ENCODE measurements around the gene DEDD. TPM values are rescaled to one million over a fixed set of nuclear protein-coding genes. Genes with fewer than 3 reads are reported as not detected.
A peak's percentile ranks its signal among the peaks of the same experiment; 100 is the strongest.

DEDD gene
- total and polyA plus RNA-seq, 2 of the 13 experiments (the other 11 are each of a cell fraction or from before 2014, with no cell fraction given) = 12.6 to 27.8 TPM

DNA sequence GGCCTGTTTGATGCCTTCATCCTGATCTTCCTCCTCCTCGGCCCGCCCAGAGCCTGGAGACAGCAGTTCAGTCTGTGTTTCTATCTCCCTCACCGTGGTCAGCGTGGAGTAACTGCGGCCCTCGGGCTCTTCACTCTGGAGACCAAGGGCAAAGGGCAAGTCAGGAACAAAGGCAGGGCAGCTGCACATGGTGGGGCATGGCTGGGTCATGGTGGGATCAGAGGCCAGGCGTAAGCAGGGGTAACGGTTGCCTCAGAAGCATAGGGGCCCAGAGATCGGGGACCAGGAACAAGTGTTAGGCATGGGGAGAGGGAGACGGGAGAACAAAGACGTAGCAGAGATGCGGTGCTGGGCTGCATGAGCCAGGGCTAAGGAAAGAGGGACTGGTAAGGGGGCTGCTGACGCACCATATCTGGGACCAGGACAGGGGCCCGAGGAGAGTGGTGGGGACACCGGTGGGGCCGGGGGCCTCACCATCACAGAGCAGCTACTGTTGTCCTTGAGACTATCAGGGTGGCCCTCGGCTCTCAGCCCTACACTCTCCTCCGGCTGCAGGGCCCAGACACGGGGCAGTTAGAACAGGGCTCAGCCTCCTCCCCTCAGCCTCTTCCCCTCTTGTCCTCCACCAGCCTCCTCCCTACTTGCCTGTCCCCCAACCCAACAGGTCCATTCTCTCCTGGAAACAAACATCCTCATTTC lies 59.6 kb downstream of the DEDD start (continued):
- TF ChIP-seq SALL2 (CRISPR knock-in tag; IDR thresholded peaks at IDR 0.05) (no peak), IRX3 (CRISPR knock-in tag; IDR thresholded peaks at IDR 0.05; ENCODE audit: borderline replicate concordance, low read depth) (no peak), ZKSCAN1 (IDR thresholded peaks at IDR 0.05; ENCODE audit: low read length) (no peak), ZFP36L2 (CRISPR knock-in tag; IDR thresholded peaks at IDR 0.05) (no peak), HNRNPL (IDR thresholded peaks at IDR 0.05; ENCODE audit: low read depth, low read length) (0 out of 2 replicates have a peak, but pooled peaks have one; percentile 56), NFATC3 (CRISPR knock-in tag; IDR thresholded peaks at IDR 0.05) (no peak), SNAPC2 (CRISPR knock-in tag; IDR thresholded peaks at IDR 0.05) (no peak), NCOR1 (IDR thresholded peaks at IDR 0.05; ENCODE audit: borderline replicate concordance, low read length) (0 out of 2 replicates have a peak, but pooled peaks have one; percentile 24), YEATS4 (CRISPR knock-in tag; IDR thresholded peaks at IDR 0.05; ENCODE audit: borderline replicate concordance) (peak; percentile 37; the same call in 1 of the 2 replicates)
- TF ChIP-seq, protein P1, sequence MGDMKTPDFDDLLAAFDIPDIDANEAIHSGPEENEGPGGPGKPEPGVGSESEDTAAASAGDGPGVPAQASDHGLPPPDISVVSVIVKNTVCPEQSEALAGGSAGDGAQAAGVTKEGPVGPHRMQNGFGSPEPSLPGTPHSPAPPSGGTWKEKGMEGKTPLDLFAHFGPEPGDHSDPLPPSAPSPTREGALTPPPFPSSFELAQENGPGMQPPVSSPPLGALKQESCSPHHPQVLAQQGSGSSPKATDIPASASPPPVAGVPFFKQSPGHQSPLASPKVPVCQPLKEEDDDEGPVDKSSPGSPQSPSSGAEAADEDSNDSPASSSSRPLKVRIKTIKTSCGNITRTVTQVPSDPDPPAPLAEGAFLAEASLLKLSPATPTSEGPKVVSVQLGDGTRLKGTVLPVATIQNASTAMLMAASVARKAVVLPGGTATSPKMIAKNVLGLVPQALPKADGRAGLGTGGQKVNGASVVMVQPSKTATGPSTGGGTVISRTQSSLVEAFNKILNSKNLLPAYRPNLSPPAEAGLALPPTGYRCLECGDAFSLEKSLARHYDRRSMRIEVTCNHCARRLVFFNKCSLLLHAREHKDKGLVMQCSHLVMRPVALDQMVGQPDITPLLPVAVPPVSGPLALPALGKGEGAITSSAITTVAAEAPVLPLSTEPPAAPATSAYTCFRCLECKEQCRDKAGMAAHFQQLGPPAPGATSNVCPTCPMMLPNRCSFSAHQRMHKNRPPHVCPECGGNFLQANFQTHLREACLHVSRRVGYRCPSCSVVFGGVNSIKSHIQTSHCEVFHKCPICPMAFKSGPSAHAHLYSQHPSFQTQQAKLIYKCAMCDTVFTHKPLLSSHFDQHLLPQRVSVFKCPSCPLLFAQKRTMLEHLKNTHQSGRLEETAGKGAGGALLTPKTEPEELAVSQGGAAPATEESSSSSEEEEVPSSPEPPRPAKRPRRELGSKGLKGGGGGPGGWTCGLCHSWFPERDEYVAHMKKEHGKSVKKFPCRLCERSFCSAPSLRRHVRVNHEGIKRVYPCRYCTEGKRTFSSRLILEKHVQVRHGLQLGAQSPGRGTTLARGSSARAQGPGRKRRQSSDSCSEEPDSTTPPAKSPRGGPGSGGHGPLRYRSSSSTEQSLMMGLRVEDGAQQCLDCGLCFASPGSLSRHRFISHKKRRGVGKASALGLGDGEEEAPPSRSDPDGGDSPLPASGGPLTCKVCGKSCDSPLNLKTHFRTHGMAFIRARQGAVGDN (CRISPR knock-in tag; IDR thresholded peaks at IDR 0.05) = peak; percentile 84
- TF ChIP-seq, protein P2, sequence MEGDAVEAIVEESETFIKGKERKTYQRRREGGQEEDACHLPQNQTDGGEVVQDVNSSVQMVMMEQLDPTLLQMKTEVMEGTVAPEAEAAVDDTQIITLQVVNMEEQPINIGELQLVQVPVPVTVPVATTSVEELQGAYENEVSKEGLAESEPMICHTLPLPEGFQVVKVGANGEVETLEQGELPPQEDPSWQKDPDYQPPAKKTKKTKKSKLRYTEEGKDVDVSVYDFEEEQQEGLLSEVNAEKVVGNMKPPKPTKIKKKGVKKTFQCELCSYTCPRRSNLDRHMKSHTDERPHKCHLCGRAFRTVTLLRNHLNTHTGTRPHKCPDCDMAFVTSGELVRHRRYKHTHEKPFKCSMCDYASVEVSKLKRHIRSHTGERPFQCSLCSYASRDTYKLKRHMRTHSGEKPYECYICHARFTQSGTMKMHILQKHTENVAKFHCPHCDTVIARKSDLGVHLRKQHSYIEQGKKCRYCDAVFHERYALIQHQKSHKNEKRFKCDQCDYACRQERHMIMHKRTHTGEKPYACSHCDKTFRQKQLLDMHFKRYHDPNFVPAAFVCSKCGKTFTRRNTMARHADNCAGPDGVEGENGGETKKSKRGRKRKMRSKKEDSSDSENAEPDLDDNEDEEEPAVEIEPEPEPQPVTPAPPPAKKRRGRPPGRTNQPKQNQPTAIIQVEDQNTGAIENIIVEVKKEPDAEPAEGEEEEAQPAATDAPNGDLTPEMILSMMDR (CRISPR knock-in tag; IDR thresholded peaks at IDR 0.05) = 0 out of 2 replicates have a peak, but pooled peaks have one; percentile 6
- TF ChIP-seq, protein P3, sequence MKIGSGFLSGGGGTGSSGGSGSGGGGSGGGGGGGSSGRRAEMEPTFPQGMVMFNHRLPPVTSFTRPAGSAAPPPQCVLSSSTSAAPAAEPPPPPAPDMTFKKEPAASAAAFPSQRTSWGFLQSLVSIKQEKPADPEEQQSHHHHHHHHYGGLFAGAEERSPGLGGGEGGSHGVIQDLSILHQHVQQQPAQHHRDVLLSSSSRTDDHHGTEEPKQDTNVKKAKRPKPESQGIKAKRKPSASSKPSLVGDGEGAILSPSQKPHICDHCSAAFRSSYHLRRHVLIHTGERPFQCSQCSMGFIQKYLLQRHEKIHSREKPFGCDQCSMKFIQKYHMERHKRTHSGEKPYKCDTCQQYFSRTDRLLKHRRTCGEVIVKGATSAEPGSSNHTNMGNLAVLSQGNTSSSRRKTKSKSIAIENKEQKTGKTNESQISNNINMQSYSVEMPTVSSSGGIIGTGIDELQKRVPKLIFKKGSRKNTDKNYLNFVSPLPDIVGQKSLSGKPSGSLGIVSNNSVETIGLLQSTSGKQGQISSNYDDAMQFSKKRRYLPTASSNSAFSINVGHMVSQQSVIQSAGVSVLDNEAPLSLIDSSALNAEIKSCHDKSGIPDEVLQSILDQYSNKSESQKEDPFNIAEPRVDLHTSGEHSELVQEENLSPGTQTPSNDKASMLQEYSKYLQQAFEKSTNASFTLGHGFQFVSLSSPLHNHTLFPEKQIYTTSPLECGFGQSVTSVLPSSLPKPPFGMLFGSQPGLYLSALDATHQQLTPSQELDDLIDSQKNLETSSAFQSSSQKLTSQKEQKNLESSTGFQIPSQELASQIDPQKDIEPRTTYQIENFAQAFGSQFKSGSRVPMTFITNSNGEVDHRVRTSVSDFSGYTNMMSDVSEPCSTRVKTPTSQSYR (CRISPR knock-in tag; IDR thresholded peaks at IDR 0.05; ENCODE audit: borderline replicate concordance) = 0 out of 2 replicates have a peak, but pooled peaks have one; percentile 18
- TF ChIP-seq, protein P4, sequence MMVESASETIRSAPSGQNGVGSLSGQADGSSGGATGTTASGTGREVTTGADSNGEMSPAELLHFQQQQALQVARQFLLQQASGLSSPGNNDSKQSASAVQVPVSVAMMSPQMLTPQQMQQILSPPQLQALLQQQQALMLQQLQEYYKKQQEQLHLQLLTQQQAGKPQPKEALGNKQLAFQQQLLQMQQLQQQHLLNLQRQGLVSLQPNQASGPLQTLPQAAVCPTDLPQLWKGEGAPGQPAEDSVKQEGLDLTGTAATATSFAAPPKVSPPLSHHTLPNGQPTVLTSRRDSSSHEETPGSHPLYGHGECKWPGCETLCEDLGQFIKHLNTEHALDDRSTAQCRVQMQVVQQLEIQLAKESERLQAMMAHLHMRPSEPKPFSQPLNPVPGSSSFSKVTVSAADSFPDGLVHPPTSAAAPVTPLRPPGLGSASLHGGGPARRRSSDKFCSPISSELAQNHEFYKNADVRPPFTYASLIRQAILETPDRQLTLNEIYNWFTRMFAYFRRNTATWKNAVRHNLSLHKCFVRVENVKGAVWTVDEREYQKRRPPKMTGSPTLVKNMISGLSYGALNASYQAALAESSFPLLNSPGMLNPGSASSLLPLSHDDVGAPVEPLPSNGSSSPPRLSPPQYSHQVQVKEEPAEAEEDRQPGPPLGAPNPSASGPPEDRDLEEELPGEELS (CRISPR knock-in tag; IDR thresholded peaks at IDR 0.05) = 0 out of 2 replicates have a peak, but pooled peaks have one; percentile 13

All from HepG2 (cell line).